ENCODE measurements around the gene ACACA.

DNA sequence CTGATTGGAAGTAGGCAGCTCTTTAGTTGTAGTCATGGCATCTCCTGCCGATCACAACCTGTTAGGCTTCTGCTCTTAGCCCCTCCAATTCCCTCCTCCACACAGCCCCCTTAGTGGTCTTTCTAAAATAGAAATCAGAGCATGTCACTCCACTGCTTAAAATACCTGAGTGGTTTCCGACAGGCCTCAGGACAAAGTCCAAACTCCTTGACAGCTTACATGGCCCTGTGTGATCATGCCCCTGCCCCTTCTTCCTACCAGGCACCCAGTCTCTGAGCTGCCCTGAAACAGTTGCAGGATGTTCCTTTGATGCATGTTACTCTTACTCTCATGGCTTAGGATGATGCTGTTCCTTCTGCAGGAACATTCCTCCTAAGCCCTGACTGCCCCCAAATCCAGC lies 310.6 kb downstream of the ACACA start:
- TF ChIP-seq POLR2A (IDR thresholded peaks at IDR 0.05; ENCODE audit: low read length) (no peak), GATA1 (IDR thresholded peaks at IDR 0.05; ENCODE audit: low read depth, low read length) (no peak)
